ENCODE measurements around the gene SSBP2.
"Not testable (repeated sequence)": the region's sequence is repeated elsewhere in the genome, so short reads cannot be mapped to it uniquely, and the experiment has no call there.

Gene SSBP2

GRCh38 chr5:81420039-81420667, 330.7 kb downstream of the SSBP2 start:
- no peak for DNase-seq

GRCh38 chr5:81418606-81419005, 332.3 kb downstream of the SSBP2 start:
- DNase-seq: no peak

DNA sequence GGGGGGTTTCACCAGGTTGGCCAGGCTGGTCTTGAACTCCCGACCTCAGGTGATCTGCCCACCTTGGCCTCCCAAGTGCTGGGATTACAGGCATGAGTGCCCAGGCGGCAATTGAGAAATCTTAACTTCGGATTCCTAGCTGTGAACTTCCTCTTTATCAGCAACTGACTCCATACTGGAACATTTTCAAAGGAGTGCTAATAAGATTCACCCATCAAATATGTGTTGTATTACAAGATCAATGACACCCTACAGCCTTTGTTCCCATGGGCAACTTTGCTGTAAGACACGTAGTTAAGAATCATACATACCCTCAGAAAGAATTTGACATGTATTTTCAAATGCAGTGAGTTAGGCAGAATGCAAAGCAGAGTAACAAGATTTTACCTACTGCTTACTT, 333.8 kb downstream of the SSBP2 start:
- no peak for DNase-seq

DNA sequence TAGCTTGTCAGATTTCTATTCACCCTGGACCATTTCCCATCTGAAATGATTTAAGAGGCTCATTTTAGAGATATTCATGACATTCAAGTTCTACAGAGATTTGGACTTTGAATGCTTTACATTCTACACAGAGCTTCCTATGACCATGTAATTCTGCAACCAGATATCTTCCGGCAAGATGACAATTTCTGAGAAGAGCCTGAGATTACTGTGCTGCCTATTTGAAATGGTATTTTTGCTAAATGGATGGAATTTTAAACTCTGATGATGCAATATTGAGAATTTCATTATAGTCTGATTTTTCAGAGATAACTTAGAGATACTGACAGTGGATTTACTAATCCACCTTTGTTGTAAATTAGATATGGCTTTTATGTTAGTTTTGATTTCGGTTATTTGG, 341.0 kb downstream of the SSBP2 start:
- DNase-seq: no peak

DNA sequence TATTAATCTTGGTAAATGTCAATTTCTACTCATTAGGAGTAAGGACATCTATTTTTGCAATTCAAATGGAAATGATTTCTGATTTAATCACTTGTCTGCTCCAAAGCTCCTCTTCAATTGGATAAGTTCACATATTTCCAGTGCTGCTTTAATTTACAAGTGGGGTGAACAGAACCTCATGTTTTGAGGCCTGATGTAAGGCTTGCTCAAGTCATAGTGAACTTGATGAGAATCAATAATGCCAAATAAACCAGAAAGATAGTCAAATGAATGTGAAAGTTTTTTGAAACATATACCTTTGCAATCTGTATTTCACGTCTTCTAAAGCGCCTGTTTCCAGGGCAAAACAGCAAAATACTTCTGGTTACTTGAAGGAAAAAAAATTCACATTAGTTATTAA, 341.5 kb downstream of the SSBP2 start:
- no peak for DNase-seq

DNA sequence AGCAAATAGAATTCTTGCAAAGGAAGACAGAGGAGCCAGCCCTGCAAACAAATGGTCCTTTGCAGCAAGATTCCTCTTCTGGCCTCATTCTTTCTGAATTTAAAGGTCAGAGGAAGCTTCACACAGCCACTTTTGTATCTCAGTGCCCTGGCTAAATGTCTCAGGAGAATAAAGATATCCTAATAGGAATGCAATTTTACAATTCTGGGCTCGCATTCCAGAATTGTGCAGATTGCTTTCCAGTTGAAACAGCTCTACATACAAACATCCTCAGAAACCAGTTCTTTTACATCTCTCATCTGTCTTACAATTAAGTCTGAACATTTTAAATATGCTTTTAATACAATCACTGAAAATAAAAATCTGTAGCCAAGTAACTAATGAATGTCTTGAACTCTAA, 342.4 kb downstream of the SSBP2 start:
- no peak for DNase-seq

DNA sequence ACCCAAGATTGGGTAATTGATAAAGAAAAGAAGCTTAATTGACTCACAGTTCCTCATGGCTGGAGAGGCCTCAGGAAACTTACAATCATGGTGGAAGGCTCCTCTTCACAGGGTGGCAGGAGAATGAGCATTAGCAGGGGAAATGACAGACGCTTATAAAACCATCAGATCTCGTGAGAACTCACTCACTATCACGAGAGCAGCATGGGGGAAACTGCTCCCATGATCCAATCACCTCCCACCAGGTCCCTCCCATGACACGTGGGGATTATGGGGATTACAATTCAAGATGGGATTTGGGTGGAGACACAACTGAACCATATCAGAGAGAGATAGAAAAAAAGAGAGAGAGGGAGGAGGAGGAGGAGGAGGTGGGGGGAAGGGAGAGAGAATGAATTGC, 343.1 kb downstream of the SSBP2 start:
- DNase-seq: not testable (repeated sequence)

GRCh38 chr5:81405126-81405891, 345.6 kb downstream of the SSBP2 start:
- DNase-seq: no peak

GRCh38 chr5:81402192-81402930, 348.5 kb downstream of the SSBP2 start:
- no peak for DNase-seq

- DNase-seq: no peak
Measured at GRCh38 chr5:81401266-81401665, 349.6 kb downstream of the SSBP2 start.

- DNase-seq: no peak
Measured at GRCh38 chr5:81400375-81400774, 350.5 kb downstream of the SSBP2 start.

GRCh38 chr5:81398741-81399140, 352.2 kb downstream of the SSBP2 start:
- DNase-seq: no peak

GRCh38 chr5:81397176-81397575, 353.7 kb downstream of the SSBP2 start:
- DNase-seq: no peak

DNA sequence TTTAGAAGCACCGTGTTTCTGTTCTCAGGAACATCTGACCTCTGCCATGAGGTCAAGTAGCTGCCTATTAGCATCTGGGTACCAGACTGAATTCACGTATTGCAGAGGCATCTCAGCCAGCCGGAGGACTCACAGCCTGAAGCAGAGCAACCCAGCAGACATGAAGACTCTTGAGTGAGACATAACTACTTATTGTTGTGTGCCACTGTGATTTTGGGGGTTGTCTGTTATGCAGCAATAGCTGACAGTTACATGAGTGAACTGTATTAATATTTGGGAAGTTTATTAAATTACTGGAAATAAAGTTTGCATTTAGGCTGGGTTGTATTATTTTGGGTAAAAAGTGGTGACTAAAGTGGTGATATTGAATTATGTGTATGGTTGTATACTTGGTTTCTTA, 355.6 kb downstream of the SSBP2 start:
- no peak for DNase-seq

DNA sequence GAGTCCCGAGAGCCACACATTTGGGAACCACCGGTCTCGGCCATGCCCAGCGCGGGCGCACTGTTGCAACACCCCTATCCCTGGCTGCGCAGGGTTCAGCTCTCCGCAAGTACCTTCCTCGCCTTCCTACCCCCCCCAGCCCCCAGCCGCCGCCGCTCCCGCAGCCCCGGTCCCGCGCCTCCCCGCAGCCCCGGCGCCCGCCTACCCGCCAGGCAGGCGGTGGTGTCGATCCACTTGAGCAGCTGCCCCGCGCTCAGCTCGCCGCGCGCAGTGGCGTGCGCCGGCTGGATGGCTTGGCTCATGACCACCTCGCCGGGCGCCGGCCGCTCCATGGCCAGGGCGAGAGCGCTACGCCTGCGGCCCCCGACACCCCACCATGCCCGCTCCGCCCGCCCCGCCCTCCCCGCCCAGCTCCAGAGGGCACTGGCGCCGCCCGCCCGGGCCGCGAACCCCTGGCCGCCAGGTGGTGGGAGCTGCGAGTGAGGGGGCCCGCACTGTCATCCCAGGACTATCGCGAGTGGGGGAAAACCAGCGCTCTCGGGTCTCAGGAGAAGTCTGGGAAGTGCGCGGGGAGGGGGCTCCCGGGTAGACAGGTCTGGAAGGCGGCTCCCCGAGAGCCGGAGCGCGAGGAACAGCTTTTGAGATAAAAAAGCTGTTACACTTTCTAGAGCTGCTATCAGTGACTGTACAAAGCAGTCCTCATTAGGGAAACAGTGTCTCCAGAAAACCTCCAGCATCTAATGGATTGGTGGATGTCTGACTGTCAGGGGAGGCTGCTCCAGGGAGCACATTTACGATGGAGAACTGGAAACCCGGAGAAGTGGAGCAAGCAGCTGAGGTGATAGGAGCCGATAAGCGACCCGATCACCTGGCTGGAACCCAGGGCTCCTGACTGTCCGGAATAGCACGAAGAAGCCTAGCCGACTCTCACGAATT, 356.8 kb downstream of the SSBP2 start, which contains the start of gene ACOT12:
TSS of gene ACOT12 (minus strand) at position 352 of the 936 bp plus-strand sequence. CDS start at position 332, 20 bp downstream.
- no peak for DNase-seq

- no peak for DNase-seq
Measured at GRCh38 chr5:81393430-81393782, 357.5 kb downstream of the SSBP2 start.

DNA sequence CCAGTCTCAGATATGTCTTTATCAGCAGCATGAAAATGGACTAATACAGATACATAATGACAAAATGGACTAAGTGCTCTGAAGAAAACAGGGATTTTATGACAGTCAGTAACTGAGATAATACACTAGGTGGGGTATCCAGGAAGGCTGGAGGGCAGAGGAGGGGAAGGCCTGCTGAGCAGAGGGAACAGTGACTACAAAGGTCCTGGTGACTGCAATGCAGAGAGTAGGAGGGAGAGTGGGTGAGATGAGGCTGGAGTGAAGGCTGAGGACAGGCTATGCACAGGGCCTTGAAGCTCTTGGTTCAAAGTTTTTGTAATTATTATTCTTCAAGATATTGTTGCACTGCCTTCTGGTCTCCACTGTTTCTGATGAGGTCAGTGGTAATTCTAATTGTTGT, 361.9 kb downstream of the SSBP2 start:
- no peak for DNase-seq

DNA sequence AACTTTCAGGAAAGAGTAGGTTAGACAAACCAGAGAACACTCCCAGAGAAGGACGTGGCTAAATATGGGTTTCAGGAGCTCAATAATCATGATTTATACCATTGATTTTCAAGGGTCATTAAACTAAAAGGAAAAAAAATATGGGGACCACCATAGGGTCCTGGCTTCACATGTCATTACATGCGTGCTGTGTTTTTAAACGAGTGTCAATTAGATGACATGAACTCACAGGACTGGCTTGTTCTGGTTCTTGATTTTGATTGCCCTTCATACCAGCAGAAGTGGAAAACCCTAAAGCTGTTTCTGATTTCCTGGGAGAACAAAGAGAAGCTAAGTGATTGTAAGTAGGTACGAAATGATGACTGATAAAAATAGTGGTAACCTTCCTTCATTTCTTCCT, 362.7 kb downstream of the SSBP2 start:
- no peak for DNase-seq

DNA sequence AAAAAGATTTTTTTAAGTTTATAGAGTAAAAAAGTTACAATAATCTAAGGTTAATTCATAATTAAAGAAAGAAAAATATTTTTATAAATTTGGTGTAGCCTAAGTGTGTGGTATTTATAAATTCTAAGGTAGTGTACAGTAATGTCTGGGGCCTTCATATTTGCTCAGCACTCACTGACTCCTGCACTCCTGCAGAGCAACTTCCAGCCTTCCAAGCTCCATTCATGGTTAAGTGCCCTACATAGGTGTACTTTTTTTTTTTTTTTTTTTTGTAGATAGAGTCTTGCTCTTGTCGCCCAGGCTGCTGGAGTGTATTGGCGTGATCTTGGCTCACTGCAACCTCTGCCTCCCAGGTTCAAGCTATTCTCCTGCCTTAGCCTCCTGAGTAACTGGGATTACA, 367.0 kb downstream of the SSBP2 start:
- no peak for DNase-seq

- no peak for DNase-seq
Measured at GRCh38 chr5:81371354-81371876, 379.5 kb downstream of the SSBP2 start.

GRCh38 chr5:81370912-81371311, 380.0 kb downstream of the SSBP2 start:
- no peak for DNase-seq

DNA sequence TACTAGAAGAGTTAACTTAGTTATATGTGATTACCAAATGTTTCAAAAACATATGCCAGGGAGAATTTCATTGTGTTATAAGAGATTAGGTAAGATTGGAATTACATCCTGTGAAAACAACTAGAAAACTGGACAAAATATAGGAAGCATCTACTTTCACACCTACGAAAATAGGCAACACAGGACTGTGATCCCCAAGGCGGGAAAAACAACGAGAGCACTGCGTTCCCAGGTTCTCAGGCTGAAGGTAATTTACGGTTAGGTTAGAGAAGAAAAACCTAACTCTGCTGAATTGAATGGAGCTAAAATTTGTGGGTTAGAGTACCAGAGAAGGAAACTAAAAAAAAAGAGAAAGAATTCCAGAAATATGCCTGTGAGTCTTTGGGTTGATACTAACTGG, 385.4 kb downstream of the SSBP2 start:
- no peak for DNase-seq

Data from NK-92 treated with Interleukin-12 subunit alpha and Interleukin-12 subunit beta, amount 100 ng/mL, for 24 hours (cell line).